ENCODE results near the gene TGFBRAP1.

- no peak for TF ChIP-seq POLR2A (IDR thresholded peaks at IDR 0.05)
- TF ChIP-seq, protein P1, sequence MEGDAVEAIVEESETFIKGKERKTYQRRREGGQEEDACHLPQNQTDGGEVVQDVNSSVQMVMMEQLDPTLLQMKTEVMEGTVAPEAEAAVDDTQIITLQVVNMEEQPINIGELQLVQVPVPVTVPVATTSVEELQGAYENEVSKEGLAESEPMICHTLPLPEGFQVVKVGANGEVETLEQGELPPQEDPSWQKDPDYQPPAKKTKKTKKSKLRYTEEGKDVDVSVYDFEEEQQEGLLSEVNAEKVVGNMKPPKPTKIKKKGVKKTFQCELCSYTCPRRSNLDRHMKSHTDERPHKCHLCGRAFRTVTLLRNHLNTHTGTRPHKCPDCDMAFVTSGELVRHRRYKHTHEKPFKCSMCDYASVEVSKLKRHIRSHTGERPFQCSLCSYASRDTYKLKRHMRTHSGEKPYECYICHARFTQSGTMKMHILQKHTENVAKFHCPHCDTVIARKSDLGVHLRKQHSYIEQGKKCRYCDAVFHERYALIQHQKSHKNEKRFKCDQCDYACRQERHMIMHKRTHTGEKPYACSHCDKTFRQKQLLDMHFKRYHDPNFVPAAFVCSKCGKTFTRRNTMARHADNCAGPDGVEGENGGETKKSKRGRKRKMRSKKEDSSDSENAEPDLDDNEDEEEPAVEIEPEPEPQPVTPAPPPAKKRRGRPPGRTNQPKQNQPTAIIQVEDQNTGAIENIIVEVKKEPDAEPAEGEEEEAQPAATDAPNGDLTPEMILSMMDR (IDR thresholded peaks at IDR 0.05): no peak
- no peak for TF ChIP-seq POLR2AphosphoS5 (IDR thresholded peaks at IDR 0.05)
Measured at GRCh38 chr2:105368759-105369408, 39.3 kb upstream of the TGFBRAP1 start.

All from gastroesophageal sphincter (tissue), 3 donors.